Measurements from ENCODE around the gene CAMSAP1.

- TF ChIP-seq, protein P1, sequence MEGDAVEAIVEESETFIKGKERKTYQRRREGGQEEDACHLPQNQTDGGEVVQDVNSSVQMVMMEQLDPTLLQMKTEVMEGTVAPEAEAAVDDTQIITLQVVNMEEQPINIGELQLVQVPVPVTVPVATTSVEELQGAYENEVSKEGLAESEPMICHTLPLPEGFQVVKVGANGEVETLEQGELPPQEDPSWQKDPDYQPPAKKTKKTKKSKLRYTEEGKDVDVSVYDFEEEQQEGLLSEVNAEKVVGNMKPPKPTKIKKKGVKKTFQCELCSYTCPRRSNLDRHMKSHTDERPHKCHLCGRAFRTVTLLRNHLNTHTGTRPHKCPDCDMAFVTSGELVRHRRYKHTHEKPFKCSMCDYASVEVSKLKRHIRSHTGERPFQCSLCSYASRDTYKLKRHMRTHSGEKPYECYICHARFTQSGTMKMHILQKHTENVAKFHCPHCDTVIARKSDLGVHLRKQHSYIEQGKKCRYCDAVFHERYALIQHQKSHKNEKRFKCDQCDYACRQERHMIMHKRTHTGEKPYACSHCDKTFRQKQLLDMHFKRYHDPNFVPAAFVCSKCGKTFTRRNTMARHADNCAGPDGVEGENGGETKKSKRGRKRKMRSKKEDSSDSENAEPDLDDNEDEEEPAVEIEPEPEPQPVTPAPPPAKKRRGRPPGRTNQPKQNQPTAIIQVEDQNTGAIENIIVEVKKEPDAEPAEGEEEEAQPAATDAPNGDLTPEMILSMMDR (IDR thresholded peaks at IDR 0.05): no peak
- TF ChIP-seq POLR2A (IDR thresholded peaks at IDR 0.05): no peak
These were observed 117.5 kb downstream of the CAMSAP1 start for GRCh38 chr9:135789838-135790291.
